IPS-18c (cell line): ENCODE data around the gene APP.

Experiments
- H3K4me3 ChIP-seq: 2 replicates; pipeline ENCODE4 v1.7.0; 2013; ENCODE audit warnings: low read depth, mild to moderate bottlenecking, low read length, moderate library complexity; ENCODE audit not compliant: insufficient read depth
- H3K9me3 ChIP-seq: one replicate; pipeline ENCODE4 v1.6.1; 2013; ENCODE audit warnings: mild to moderate bottlenecking, low read length, moderate library complexity; ENCODE audit not compliant: control insufficient read depth, insufficient read depth

APP gene

DNA sequence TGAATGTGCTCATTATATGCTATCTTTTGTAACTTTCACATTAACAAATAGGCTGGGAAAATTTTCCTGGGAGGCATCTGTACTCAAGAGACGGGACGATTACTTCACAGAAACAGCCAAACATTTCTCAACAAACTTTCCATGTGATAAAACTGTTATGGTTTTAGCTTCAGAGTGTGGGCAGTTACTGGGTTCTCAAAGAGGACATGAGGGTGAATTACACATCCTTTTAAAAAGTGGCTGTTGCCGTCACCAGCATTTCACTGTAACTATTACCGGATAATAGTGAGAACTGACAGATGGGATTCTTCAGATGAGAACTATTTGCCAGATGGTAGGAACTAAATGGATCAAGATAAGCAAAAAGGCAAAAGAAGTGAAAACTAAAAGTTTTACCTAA lies 109.1 kb downstream of the APP start:
- H3K4me3 ChIP-seq, result no peak overlapping the region
- H3K9me3 ChIP-seq, result no peaks in the 10 kb centered on the region

DNA sequence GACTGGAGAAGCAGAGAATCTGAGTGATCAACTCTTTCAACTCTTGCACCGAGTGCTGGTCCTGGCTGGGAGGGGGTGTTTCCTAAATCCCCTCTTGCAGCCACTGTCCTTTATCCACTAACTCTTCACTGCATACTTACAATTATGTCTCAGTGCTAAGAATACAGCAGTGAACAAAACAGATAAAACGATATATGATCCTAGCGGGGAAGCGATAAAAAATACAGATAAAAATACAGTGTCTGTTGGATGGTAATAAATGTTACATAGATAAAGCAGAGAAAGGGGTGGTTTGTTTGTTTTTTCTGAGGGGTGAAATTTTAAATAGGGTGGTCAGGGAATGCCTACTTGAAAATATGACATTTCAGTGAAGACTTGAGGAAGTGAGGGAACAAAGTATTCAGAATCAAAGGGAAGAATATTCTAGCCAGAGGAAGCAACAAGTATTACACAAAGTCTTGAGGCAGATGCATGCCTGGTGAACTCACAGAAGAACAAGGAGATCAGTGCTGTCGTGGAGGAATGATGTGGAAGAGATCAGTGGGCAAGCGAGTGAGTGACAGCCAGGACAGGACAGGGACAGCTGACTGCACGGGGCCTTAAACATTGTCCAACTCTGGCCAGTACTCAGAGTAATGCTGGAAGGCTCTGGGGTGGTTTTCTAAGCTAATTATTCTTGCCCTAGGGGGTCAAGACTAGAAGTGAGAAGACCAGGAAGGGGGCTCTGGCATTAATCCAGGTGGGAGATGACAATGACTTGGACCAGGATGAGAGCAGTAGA lies 110.0 kb downstream of the APP start:
- H3K9me3 ChIP-seq, result no peaks in the 10 kb centered on the region
- H3K4me3 ChIP-seq, result no peak overlapping the region

DNA sequence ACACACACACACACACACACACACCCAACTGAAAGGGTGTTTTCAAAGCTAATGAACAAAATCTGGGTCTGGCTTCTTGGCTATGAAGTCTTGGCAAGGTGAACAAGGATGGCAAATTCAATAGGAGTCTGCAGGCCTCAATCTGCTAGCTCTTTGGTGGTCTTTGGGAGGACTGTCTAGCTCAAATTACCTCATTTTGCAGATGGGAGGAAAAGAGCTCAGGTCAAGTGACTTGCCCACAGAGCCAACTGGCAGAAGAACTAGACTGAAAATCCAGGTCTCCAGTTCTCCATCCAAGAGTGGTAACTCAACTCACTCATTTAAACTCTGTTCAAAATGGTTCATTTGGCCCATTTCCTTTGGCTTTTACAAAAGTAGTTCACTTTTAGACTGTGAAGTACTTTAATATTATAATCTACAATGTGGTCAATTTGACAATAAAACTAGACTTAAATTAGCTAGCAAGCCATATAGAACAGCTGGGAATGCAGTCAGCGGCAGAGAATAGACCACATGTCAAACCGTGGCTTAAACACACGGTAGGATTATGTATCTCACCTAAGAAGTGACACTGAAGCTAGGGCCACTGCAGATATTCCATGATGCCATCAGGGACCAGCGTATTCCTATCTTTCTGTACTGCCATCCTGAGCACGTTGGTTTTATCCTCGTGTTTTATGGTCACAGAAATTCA lies 112.9 kb downstream of the APP start:
- Histone ChIP-seq H3K4me3 (no peak overlapping the region), H3K9me3 (no peaks in the 10 kb centered on the region)

DNA sequence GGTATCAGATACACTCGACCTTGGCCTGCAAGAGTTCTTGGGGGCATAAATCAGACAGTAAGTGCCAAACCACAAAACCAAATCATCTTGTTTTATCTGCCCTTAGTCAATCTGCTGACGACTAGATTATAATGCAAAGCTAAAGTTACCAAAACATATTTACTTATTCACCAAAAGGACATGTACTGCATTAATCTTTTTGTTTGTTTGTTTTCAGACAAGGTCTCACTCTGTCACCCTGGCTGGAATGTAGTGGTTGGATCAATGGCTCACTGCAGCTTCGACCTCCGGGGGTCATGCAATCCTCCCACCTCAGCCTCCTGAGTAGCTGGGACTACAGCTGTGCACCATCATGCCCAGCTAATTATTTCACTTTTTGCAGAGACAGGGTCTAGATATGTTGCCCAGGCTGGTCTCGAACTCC lies 114.7 kb downstream of the APP start:
- no peaks in the 10 kb centered on the region for H3K9me3 ChIP-seq
- H3K4me3 ChIP-seq, result no peak overlapping the region

DNA sequence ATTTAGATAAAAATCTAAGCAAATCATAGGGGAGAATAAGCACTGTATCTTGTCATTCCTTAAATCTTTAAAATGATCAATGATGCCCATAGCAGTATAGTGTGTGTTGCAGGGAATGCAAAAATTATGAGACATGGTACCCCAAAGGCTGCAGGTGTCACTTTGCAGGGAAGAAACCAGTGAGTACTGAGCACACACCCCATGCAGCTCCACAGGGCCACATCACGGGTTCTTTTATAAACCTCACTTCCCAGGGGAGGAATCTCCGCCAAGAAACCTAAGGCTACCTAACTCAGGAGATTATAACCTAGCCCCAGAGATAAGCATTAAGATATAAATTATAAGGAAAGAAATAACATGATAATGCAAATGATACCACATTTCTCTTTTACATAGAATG lies 115.6 kb downstream of the APP start:
- H3K9me3 ChIP-seq, result no peaks in the 10 kb centered on the region

DNA sequence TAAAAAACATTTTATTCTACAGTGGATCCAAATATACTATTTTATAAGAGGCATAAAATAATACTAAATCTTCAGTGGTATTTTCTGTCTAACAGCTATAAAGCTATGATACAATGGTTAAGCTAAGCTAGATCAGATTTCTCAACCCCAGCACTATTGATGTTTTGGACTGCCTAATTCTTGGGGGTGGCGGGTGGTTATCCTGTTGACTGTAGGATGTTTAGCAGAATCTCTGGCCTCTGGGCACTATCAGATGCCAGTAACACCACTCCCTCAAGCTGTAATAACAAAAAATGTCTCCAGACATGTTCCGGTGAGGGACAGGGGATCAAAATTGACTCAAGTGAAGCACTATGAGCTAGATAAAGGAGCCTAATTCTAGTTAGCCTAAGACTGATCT lies 118.5 kb downstream of the APP start:
- no peaks in the 10 kb centered on the region for H3K9me3 ChIP-seq
- no peak overlapping the region for H3K4me3 ChIP-seq

More for the DNA sequence above, 115.6 kb downstream of the APP start:
- no peak overlapping the region for H3K4me3 ChIP-seq

DNA sequence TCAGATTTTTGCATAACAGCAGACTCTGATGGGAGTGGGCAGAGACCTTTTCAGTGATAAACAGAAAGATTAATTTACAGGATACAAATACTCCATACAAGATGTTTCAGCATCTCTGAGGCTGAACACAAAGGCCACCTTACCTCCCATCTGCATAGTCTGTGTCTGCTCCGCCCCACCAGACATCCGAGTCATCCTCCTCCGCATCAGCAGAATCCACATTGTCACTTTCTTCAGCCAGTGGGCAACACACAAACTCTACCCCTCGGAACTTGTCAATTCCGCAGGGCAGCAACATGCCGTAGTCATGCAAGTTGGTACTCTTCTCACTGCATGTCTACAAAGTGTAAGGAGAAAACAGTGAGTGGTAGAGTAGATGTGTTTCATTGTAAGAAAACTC lies 119.7 kb downstream of the APP start:
- Histone ChIP-seq H3K4me3 (no peak overlapping the region), H3K9me3 (no peaks in the 10 kb centered on the region)

DNA sequence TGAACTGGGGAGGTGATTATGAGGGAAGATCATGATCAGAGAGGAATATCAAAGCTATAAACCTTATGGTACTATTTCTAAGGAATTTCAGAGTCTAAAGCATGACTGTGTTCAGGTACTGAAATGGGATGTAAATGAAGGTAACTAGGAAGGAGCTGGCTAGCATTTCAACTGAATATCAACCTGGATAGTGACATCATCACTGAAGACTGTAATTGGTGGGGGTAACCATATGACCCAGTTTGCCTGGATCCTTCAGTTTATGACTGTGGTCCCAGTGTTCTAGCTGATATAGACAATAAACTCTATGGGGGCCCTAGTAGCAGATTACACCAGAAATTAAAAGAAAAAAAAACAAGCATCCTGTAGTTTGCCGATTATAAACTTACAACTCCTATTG lies 120.8 kb downstream of the APP start:
- H3K4me3 ChIP-seq, result no peak overlapping the region
- no peaks in the 10 kb centered on the region for H3K9me3 ChIP-seq

DNA sequence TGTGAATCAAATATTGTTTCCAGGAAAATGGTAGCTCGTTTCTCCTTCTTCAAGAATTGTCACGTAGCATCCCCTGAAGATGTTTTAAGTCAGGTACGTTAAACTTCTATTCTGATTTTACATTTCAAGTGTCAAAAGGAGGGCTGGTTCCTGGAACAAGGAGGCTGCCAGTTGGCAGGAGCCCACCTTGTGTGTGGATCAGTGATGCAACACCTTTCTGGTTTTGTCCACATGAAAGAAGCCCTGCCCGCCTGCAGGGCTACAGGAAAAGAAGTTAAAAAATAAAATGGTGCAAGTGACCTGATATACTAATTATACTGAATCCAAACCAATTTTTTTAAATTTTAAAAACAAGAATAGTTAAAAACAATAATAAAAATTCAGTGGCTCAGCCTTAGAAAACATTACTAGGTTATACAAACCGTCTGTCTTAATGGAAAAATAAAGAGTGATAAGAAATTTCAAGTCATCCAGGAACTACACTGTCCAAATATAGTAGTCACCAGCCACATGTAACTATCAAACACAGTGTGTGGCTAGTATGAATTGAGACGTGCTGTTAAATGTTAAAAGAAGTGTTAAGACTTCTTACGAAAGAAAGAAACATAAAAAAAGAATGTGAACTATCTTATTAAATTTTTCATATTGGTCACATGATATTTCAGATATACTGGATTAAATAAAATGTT lies 123.1 kb downstream of the APP start:
- no peak overlapping the region for H3K4me3 ChIP-seq
- no peaks in the 10 kb centered on the region for H3K9me3 ChIP-seq

DNA sequence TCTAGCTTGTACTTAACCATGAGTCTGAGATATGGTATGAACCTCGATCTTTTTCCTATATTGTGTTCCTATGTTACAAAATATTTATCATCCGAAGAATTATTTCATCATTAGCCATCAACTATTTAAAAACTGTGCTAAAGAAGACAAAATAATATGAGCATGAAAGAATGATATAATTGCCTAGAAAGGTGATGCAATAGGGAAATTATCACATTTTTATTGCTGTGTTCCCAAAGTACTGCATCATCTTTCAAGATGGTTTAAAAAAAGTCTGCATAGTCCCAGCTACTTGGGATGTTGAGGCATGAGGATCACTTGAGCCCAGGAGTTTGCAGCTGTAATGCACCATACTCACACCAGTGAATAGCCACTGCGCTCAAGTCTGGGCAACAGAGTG lies 126.7 kb downstream of the APP start:
- no peak overlapping the region for H3K4me3 ChIP-seq
- H3K9me3 ChIP-seq, result peaks cover 3% of the 10 kb centered on the region

DNA sequence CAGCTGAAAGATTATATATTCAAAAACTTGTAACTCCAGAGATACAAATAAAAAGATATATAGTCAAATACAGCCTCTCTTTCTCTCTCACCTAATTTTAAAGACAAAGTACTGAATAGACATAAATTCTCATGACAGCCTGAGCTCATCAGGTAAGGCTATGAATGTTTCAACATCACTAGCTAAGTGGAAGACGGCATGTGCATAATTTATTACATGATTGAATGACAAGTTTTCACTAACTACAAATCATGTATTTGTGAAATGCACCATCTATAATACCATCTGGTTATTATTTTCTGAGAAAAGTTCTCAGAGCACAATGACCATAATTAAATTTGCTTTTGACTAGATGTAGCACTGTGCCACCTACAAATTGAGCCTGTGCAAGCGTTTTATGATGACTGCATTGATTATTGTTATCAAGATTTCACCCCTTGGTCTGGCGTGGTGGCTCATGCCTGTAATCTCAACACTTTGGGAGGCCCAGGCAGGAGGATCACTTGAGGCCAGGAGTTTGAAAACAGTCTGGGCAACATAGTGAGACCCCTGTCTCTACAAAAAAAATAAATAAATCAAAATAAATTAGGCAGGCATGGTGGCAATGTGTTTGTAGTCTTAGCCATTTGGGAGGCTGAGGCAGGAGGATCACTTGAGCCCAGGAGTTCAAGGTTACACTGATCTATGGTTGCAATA lies 128.2 kb downstream of the APP start:
- H3K4me3 ChIP-seq, result no peak overlapping the region
- H3K9me3 ChIP-seq, result peaks cover 3% of the 10 kb centered on the region

DNA sequence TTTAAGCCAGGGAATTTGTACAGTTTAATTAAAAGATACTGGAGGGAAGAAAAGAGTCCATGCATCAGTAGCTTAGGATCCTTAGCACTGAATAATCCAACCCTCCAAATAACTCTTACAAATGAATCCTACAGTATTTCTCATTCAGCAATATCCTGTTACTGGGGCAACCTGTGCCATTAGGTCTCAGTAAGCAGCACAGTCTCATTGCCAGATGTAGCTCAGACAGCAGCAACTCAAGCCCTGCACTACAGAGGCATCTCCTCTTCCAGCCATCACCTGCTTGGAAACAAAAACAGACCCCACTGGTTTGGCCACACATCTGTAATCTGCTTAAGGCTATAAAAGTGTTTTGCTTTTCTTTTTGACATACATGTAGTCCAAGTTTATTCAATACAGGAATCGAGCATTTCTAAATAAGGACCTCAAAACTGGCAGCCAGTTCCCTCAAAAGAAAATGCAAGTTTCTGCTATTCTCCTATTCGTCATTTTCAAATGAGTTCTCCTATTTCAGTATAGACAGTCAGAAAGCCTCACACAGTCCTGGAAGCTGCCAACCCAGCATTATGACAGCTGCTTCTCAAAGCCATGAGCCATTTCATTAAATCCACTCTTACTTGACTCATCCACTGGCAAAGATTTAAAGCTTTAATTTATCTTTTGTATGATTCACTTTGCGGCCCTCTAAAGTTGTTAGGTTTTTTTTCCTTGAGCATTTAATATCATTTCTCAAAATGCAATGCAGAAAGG lies 129.0 kb downstream of the APP start:
- H3K9me3 ChIP-seq, result peaks cover 3% of the 10 kb centered on the region
- no peak overlapping the region for H3K4me3 ChIP-seq

DNA sequence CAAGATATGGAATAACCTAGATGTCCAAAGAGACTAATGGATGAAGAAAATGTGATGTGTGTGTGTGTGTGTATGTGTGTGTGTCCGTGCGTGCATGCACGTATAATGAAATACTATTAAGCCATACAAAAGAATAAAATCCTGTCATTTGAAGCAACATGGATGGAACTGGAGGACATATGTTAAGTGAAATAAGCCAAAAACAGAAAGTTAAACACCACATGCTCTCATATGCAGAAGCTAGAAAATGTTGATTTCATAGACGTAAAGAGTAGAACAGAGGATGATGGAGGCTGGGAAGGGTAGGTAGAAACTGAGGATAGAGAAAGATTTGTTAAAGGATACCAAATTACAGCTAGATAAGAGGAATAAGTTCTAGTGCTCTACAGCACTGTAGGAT lies 133.7 kb downstream of the APP start:
- H3K4me3 ChIP-seq, result no peak overlapping the region
- H3K9me3 ChIP-seq, result peaks cover 3% of the 10 kb centered on the region

DNA sequence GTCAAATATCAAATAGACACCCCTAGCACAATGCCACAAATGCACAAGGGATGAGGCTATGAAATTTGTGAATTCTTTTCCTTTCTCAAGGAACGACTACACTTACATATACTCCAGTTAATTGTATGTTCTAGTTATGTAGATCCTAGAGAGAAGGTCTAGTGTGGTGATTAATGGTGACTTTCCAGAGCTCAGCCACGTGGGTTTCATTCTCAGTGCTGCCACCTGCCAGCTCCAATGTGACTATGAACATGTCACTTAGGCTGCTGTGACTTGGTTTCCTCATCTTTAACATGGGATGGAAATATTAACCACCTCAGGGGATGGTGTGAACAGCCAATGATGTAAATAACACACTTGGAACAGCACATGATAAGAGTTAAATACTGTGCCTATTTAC lies 138.3 kb downstream of the APP start:
- H3K4me3 ChIP-seq, result no peak overlapping the region
- H3K9me3 ChIP-seq, result no peaks in the 10 kb centered on the region

DNA sequence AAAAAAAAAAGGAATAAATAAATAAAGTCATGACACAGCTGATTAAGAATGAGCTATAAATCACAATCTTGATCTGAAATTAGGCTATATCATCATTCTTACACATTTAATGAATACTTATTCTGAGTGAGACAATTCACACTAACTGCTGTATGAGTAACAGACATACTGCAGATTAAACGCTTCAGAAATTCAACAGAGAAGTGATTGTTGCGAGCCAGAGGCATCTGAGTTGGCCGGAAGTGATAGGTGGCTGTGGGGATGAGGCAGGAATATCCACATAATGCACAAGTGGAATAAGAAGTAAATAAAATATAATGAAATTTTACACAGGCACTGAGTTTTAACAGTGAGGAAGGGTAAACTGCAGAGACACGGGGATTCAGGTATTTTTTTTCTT lies 142.4 kb downstream of the APP start:
- Histone ChIP-seq H3K4me3 (no peak overlapping the region), H3K9me3 (no peaks in the 10 kb centered on the region)

DNA sequence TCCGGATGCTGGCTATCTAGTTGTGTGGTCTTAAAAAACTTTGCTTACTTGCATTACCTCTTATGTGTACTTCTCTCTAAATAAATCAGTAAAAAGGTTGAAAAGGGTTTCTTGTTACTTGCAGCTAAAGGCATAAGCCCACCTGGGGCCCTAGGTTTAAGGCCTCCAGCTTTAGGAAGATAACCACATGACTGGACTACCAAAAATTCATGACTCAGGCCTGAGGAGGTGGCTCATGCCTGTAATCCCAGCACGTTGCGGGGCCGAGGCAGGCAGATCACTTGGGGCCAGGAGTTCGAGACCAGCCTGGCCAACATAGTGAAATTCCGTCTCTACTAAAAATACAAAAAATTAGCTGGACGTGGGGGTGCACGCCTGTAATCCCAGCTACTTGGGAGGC lies 142.9 kb downstream of the APP start:
- Histone ChIP-seq H3K4me3 (no peak overlapping the region), H3K9me3 (no peaks in the 10 kb centered on the region)
